ENCODE measurements around the gene PSMD11. TPM values are rescaled to one million over a fixed set of nuclear protein-coding genes. Genes with fewer than 3 reads are reported as not detected.

PSMD11 gene
- total and polyA plus RNA-seq, 2 of the 8 experiments (the other 6 are each of a cell fraction or from before 2014, with no cell fraction given) = 68.4 to 171 TPM

DNA sequence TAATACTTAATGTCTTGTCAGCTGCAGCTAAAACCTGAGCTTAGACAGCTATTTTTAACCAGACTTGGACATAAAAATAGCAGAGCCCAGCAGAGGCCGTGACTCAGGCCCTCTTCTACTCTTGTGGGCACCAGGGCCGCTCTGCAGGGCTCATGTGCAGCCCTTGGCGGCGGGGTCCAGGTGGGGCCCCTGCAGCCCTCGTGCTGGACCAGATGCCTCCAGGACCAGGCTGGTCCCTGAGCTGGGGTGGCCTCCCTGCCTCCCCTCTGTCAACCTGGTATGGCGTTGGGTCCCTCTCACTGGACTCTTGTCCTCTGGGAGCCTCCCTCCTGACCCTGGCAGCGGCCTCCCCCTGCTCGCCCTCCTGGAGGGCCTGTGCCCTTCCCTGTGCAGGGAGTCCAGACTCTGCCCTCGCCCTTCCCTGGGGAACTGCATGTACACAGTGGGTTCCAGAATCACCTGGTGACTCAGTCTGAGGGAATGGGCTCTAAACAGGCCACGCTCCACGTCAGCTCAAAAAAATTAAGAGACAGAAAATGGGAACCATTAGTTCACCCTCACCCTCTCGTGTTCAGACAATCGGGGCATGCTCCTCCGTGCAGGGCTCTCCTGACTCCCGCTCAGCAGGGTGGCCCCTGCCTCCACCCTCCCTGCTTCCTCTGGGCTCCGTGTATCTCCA, 52.2 kb downstream of the PSMD11 start (continued):
- TF ChIP-seq, protein P1, sequence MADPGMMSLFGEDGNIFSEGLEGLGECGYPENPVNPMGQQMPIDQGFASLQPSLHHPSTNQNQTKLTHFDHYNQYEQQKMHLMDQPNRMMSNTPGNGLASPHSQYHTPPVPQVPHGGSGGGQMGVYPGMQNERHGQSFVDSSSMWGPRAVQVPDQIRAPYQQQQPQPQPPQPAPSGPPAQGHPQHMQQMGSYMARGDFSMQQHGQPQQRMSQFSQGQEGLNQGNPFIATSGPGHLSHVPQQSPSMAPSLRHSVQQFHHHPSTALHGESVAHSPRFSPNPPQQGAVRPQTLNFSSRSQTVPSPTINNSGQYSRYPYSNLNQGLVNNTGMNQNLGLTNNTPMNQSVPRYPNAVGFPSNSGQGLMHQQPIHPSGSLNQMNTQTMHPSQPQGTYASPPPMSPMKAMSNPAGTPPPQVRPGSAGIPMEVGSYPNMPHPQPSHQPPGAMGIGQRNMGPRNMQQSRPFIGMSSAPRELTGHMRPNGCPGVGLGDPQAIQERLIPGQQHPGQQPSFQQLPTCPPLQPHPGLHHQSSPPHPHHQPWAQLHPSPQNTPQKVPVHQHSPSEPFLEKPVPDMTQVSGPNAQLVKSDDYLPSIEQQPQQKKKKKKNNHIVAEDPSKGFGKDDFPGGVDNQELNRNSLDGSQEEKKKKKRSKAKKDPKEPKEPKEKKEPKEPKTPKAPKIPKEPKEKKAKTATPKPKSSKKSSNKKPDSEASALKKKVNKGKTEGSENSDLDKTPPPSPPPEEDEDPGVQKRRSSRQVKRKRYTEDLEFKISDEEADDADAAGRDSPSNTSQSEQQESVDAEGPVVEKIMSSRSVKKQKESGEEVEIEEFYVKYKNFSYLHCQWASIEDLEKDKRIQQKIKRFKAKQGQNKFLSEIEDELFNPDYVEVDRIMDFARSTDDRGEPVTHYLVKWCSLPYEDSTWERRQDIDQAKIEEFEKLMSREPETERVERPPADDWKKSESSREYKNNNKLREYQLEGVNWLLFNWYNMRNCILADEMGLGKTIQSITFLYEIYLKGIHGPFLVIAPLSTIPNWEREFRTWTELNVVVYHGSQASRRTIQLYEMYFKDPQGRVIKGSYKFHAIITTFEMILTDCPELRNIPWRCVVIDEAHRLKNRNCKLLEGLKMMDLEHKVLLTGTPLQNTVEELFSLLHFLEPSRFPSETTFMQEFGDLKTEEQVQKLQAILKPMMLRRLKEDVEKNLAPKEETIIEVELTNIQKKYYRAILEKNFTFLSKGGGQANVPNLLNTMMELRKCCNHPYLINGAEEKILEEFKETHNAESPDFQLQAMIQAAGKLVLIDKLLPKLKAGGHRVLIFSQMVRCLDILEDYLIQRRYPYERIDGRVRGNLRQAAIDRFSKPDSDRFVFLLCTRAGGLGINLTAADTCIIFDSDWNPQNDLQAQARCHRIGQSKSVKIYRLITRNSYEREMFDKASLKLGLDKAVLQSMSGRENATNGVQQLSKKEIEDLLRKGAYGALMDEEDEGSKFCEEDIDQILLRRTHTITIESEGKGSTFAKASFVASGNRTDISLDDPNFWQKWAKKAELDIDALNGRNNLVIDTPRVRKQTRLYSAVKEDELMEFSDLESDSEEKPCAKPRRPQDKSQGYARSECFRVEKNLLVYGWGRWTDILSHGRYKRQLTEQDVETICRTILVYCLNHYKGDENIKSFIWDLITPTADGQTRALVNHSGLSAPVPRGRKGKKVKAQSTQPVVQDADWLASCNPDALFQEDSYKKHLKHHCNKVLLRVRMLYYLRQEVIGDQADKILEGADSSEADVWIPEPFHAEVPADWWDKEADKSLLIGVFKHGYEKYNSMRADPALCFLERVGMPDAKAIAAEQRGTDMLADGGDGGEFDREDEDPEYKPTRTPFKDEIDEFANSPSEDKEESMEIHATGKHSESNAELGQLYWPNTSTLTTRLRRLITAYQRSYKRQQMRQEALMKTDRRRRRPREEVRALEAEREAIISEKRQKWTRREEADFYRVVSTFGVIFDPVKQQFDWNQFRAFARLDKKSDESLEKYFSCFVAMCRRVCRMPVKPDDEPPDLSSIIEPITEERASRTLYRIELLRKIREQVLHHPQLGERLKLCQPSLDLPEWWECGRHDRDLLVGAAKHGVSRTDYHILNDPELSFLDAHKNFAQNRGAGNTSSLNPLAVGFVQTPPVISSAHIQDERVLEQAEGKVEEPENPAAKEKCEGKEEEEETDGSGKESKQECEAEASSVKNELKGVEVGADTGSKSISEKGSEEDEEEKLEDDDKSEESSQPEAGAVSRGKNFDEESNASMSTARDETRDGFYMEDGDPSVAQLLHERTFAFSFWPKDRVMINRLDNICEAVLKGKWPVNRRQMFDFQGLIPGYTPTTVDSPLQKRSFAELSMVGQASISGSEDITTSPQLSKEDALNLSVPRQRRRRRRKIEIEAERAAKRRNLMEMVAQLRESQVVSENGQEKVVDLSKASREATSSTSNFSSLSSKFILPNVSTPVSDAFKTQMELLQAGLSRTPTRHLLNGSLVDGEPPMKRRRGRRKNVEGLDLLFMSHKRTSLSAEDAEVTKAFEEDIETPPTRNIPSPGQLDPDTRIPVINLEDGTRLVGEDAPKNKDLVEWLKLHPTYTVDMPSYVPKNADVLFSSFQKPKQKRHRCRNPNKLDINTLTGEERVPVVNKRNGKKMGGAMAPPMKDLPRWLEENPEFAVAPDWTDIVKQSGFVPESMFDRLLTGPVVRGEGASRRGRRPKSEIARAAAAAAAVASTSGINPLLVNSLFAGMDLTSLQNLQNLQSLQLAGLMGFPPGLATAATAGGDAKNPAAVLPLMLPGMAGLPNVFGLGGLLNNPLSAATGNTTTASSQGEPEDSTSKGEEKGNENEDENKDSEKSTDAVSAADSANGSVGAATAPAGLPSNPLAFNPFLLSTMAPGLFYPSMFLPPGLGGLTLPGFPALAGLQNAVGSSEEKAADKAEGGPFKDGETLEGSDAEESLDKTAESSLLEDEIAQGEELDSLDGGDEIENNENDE (IDR thresholded peaks at IDR 0.05; ENCODE audit: insufficient replicate concordance, low read length) = no peak
- no peak for TF ChIP-seq PHF8 (conservative IDR thresholded peaks at IDR 0.05; ENCODE audit: low read depth, low read length)
- TF ChIP-seq CHD1 (IDR thresholded peaks at IDR 0.05; ENCODE audit: low read depth, low read length) = no peak
- TF ChIP-seq KDM4A (IDR thresholded peaks at IDR 0.05; ENCODE audit: low read depth, low read length, severe bottlenecking) = no peak
- no peak for TF ChIP-seq SIX5 (IDR thresholded peaks at IDR 0.05; ENCODE audit: low read depth, low read length)
